Activated T-cell treated with anti-CD3 and anti-CD28 coated beads, Interleukin-2, amount 50 U/mL, for 48 hours (primary cell): ENCODE measurements around the gene STX19.
"Not testable (repeated sequence)": the region's sequence is repeated elsewhere in the genome, so short reads cannot be mapped to it uniquely, and the experiment has no call there.

Experiments
- DNase-seq, 2 experiments: peaks; one replicate each; pipeline ENCODE4 v3.0.0-alpha.2; 2020

The STX19 gene, protein sequence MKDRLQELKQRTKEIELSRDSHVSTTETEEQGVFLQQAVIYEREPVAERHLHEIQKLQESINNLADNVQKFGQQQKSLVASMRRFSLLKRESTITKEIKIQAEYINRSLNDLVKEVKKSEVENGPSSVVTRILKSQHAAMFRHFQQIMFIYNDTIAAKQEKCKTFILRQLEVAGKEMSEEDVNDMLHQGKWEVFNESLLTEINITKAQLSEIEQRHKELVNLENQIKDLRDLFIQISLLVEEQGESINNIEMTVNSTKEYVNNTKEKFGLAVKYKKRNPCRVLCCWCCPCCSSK

DNA sequence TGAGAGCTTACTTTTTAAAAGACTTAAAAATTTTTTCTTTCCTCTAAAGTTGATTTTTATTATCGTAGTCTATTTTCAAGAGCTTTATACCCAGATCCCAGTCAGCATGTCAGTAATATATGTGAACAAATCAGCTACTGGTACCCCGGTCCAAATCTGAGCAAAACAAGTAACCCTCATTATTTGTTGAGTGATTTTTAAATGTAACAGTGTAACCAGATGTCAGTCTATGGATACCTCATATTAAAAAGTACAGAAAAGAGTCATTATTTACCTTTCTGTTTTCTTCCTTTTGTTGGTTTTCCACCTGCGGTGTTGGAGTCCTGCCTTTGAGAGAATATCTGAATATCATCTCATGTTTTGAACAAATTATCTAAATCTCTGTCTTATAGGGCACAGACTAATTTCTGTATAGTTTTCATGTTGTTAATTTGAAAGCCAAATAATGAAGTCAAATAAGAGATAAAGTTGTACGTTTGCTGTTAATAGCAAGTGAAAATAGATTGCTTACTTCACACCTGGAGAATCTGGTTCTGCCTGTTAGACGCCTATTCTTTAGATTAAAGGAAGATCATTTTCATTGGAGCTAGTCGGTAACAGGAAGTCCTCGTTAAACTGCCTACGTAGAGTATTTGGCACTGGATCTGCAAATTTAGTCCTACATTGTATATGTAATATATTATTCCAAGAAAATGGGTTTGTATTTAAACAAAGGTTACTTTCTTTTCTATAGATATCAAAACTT is at the start of gene STX19:
Gene STX19, minus strand, starts transcription at position 505 of the 745 bp plus-strand sequence. CDS start 13,328 bp downstream, outside the sequence.
- DNase-seq, result no peak

DNA sequence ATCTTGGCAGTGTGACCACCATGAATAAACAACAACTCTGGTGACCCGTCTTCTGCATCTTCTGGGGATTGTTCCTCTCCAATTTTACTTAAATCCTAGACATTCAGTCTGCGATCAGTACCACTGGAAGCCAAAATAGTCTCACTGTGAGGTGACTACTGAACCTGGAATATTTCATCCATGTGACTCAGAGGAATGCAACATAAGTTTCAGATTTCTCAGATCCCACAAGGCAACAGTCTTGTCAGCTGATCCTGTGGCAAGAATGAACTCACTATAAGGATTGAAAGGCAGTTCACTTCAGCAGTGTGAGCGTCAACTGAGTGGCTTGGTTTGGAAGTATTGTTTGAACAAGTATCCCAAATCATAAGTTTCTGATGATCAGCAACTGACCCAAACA is 47.7 kb upstream of the STX19 start:
- no peak for DNase-seq

DNA sequence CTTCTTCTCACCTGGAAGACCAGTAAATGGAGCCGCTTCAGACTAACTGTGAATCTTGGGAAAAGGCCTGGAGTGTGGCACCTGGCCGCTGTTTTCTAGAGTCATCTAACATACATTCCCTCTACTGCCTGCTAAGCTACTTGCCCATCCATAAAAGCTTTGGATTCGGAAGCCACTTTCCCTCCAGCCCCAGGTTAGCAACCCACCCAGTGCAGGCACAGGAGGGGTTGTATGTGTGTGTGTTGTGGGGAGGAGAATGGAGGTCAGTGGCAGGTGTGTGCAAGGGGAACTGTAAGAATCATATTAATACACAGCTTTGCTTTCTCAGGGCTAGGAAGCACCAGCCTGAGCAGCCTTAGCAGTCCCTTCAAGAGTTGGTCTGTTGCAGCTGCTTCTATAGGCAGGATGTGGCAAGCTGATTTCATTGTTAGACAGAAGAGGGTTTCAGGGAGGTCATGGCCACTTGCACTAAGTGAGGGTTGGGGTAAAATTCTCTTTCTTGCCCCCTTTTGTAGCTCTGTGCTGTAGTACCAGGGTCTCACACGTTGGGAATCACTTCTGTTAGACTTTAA is 43.4 kb upstream of the STX19 start:
- no peak for DNase-seq

DNA sequence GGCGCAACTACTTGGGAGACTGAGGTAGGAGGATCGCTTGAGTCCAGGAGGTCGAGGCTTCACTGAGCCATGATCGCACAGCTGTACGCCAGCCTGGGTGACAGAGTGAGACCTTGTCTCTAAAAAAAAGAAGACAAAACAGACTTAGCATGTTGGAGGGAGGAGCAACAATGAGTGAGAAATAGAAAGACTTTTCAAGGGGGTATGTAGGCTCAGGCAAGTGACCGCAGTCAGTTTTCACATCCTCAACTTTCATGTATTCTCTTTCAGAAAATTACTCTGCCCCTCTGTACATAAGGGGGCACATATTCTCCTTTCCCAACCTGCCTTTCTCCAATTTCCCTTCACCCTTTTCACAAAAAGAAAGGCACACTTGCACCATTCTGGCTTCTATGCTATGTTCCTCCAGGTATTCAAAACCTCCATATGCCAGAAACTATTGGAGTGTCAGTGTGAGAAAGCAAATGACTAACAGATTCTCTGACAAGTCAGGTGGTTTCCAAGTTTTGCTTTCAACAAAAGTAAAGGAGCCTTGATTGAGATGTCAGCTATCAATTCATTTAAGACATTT is 42.0 kb upstream of the STX19 start:
- no peak for DNase-seq

DNA sequence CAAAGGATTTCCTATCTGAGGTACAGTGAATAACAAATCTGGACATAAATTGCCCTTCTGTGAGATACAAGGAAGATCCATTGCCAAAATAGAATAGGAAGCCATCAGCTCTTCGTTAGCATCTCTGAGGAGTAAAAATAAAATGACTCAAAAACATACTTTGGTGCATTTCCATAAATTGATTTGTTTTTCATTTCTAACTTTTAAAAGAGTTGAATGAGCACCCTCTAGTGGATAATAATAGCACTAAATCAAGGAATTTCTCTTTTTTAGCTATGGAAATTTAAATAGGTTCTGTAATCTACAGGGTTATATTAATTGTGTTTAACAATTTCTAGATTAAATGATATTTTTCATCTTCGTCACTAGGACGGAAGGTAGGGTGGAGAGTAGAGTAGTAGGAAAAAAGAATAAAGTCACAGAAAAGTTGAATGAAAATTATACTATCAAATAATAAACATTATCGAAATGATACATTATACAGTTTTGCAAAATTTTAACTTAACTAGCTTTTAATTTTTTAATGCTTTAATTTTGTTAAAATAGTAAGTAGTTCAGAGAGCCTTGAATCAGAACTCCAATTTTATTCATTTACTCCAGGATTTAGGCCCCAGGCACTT is 40.9 kb upstream of the STX19 start:
- DNase-seq, result no peak

DNA sequence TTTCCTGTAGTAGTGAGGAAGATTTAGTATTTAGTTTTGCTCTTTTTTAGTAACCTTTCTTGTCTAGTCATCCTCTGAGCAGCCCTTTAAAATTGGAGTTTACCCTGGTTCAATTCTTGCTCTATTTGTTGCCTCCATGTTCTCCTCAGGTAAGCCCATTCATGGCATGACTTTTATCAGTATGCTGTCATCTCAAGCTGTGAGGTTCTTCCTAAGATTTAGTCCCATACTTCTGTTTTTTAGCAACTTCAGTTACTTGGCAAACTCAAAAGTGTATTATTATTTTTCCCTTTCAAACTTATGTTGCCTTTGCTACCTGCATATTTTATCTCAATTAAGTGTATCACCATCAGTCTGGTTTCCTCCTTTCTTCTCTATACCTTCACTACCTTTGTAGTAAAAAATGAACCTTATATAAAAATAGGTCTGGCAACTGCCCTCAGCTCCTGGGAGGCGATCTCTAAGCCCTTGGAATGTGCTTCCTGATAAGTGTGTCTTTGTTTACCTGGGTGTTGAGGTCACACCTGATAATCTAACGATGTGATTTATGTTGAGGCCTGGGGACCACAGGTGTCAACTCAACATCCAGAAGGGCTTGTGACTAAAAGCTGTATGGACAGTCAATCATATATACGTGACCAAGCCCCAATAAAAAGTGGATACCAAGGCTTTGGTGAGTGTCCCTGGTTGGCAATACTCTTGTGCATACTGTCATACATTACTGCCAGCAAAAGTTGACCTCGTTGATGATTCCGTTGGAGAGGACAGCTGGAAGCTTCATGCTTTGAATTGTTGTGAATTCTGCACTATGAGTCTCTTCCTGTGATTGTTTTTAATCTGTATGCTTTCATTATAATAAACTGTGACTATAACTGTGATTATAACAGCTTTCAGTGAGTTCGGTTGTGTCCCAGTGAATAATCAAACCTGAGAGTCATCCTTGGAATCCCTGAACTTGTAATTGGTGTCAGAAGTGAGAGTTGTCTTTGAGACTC is 38.4 kb upstream of the STX19 start:
- no peak for DNase-seq

DNA sequence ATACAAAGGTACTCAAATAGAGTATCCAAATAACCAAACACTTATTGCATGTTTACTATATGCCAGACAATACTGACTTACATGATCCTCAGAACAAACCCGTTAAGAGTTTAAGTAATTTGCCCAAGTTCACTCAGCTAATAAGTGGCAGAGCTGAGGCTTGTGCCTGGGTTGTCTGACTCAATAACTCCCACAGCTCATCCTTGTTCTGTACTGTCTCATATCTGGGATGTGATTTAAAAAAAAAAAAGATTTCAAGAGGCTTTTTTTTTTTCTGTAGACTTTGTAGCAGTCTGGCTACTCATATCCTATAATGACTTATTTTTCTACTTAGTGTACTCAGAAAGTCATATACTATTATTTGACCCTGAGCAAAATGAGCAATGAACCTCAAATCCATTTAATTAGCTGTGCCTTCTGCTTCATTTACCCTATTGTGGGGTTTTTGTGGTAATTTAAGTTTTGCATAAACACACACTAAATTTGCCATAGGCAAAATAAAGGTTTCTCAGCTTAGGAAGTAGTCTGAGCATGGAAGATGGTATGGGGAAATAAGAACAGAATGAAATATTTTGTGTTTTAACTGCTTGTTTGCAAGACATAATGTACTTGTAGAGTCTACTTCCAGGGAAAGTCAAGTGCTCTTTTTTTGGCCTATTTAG is 37.6 kb upstream of the STX19 start:
- no peak for DNase-seq

DNA sequence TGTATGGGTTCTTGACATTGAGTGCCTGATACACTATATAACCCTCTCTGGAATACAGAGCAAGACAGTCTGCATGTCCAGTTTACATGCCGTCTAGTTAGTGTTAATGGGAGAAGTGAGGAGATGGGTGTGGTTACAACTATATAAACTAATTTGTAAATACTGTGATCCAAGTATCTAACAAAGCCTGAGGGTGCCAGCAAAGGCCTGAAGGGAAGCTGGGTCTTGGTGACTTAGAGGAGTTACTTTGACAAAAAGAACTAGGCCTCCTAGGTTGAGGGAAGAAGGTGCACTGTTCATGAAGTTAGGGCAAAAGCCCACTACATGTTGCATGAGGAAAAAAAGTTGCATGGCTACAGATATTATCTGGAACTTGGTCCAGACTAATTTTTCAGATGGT is 36.7 kb upstream of the STX19 start:
- DNase-seq, result no peak

DNA sequence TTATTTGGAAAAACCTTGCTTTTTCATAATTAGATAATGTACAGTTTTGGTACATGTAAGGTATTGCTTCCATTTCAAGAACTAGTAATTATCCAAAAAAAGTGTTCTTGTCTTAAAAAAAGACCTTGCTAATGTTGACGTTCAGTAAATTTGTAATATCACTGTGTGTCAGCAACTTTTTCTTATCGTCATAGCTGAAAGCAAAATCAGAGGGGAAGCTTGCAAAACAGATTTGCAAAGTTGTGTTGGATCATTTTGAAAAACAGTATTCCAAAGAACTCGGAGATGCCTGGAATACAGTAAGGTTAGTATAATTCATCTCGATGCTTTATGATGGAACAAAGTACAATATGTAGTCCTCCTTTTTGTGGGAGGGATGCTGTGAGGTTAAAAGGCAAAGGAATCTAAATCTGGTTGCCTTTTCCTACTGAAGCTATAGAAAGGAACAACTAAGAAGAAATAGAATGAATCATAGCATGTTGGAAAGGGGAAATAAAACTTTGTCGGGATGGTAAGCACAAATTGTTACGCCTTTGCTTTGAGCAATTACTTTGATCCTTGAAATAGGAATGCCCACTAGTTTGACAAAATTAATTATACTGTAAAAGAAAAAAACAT is 36.0 kb upstream of the STX19 start:
- no peak for DNase-seq

DNA sequence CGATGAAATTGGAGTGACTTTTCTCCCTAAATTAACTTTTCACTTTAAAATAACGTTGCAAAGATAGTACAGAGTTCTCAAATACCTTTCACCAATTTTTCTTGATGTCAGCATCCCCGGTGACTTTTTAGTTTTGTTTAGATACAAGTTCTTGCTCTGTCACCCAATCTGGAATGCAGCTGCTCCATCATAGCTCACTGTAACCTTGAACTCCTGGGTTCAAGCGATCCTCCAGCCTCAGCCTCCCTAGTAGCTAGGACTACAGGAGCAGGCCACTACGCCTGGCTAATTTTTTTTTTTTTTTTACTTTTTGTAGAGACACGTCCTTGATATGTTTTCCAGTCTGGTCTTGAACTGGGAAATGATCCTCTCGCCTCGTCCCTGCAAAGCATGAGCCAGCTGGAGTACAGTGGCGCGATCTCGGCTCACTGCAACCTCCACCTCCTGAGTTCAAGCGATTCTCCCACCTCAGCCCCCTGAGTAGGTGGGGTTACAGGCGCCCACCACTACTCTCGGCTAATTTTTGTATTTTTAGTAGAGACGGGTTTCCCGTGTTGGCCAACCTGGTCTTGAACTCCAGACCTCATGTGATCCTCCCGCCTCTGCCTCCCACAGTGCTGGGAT is 35.2 kb upstream of the STX19 start:
- DNase-seq, result no peak

DNA sequence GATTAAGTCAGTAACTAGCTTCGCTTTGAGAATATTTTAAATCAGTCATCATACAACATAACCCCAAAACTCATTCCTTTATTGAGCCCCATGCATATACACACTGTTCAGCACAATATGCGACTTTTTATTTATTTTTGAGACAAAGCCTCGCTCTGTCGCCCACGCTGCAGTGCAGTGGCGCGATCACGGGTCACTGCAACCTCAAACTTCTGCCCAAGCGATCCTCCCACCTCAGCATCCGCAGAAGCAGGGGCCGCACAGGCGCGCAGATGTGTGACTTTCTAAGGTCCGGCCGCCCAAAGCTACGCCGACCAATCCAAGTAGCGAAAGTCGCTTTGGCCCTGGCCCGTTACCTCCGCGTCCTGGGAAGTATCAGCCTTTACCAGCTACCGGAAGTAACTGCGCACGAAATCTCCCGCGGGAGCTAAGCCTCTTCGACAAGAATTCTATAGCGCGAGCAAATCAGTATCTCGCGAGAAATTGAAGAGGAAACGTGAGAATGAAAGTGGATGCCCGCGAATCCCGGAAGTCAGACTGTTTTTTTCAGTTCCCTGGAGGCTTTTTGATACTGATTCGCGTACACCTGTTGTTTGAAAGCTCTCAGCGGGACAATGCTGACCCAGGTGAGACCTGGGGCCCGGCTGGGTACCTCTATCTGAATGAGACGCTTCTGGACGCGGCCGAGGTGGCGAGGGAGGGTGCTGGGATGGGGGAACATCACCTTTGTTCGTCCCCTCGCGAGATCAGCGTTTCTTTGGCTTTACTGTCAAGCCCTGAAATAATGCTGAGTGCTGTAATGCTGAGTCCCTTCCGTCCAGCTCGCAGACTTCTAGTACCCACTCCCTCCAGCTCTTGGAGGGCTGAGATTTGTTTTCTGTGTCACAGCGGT is 34.4 kb upstream of the STX19 start, which contains the start of the genes DHFR2 and NSUN3:
Gene DHFR2, minus strand, starts transcription at position 404 of the 892 bp plus-strand sequence. CDS start 1,405 bp downstream, outside the sequence.
Gene NSUN3, plus strand, starts transcription at position 549 of the 892 bp plus-strand sequence. Its CDS starts 66 bp downstream, at position 615.
- DNase-seq, result peak; percentile 86 to 87

DNA sequence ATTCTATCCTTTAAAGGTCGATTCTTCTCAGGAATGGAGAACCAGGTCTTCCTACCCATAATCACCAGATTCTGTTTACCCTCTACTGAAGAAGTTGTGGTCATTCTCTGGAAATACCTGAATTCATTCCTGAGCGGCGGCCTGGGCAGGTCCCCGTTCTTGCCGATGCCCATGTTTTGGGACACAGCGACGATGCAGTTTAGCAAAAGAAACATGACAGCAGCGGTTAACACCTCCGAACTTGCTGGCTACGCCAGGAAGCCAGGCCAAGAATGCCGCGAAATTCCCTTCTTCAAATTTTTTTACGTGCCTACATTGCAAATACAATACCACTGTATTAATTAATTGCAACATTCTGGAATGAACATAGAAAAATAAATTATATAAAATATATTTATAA is 32.9 kb upstream of the STX19 start:
- no peak for DNase-seq

DNA sequence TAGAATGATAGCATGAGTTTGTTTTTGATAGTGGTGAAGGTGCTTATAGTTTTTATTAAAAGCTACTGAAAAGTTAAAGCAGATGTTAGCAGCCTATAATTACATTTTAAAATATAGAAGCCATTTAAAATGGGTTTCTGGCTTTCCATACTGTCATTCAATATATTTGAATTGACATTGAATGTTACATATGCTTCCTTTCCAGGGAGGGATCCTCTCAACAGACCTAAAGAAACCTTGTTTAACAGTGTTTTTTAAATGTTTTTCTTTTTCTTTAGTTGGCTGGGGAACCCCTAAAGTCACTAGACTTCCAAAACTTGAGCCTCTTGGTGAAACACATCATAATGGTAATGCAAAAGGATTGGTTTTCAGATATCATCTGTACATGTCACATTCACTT is 22.1 kb upstream of the STX19 start:
- no peak for DNase-seq

DNA sequence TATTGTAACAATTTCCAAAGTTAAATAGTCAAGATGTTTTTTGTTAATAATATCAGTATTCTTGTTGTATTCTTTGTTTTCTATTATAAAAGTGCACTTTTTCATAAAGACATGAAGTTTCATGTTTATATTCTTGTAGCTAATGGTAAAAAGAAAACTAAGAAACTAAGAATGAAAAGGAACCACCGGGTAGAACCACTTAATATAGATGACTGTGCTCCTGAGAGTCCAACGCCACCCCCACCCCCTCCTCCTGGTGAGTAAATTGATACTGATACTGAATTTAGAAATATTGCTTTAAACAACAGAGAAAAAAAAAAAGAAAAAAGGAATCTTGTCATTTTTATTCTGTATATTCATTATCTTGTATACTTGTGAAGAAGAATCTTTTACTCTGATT is 20.9 kb upstream of the STX19 start:
- DNase-seq, result no peak

DNA sequence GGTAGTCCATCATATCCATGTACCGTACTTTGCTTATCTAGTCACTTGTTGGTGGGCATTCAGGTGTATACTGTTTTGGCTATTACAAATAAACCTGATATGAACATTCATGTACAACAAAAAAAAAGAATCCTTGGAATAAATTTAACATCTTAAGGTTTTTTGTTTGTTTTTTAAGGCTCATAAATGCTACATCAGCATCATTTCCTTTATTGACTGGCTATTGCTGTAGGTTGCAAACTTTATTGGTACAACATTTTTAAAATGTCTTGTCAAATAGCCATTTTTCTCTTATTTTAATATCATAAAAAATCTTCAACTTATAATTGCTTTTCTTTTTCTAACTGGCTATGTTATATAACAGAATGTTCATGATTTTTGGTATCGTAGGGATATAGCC is 18.1 kb upstream of the STX19 start:
- no peak for DNase-seq

DNA sequence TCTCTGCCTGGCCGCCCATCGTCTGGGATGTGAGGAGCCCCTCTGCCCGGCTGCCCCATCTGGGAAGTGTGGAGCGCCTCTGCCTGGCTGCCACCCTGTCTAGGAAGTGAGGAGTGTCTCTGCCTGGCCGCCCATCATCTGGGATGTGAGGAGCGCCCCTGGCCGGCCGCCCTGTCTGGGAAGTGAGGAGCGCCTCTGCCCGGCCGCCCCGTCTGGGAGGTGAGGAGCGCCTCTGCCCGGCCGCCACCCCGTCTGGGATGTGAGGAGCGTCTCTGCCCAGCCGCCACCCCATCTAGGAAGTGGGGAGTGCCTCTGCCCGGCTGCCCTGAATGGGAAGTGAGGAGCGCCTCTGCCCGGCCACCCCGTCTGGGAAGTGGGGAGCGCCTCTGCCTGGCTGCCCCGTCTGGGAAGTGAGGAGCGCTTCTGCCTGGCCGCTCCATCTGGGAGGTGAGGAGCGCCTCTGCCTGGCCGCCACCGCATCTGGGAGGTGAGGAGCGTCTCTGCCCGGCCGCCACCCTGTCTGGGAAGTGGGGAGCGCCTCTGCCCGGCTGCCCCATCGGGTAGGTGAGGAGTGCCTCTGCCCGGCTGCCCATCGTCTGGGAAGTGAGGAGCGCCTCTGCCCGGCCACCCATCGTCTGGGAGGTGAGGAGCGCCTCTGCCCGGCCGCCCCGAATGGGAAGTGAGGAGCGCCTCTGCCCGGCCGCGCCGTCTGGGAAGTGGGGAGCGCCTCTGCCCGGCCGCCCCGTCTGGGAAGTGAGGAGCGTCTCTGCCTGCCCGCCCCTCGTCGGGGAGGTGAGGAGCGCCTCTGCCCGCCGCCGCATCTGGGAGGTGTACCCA is 15.9 kb upstream of the STX19 start:
- not testable (repeated sequence) for DNase-seq

DNA sequence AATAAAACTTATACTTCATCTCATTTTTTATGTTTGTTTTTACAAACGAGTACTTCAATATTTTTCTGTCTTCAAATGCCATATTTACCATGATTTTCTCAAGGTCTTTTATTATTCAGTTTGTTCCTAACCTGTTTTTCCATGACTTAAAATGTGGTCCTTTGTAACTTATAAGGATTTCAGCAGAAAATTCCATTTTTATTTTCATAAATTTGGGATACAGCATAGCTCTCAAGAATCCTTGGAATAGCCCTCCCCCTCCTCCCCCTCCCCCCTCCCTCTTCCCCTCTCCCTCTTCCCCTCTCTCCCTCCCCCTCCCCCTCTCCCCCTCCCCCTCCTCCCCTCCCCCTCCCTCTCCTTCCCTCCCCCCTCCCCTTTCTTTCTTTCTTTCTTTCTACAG is 14.9 kb upstream of the STX19 start:
- no peak for DNase-seq

DNA sequence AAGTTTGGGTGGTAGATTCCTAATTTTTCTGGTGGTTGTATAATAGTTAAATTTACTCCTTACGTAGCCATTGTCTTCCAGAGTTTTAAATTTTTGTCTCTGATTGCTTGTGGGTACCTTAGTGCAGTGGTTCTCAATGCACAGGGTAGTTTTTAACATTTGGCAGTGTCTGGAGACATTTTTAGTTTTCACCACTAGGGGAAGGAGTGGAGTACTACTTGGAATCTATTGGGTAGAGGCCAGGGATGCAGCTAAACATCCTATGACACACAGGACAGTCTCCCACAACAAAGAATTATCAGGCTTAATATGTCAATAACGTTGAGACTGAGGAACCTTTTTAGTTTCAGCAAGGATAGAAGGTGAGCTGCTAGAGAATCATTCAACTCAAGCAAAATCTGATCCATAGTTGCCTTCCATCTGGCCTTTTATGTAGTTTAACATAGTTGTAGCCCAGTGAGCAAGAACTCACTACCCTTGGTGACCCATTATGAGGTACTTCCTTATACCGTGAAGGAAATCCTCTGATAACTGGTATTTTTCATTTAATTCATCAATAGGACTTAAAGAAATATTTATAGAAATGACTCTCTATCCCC is 8.6 kb upstream of the STX19 start:
- no peak for DNase-seq
